IMR-90 (cell line): Measurements from ENCODE around the gene VEPH1. TPM values are rescaled to one million over a fixed set of nuclear protein-coding genes. Genes with fewer than 3 reads are reported as not detected.

Source experiments
- ATAC-seq: fragments of 200-7000 bp; cut with Tn5 transposase; 2 replicates; pipeline ENCODE4 v1.9.1; 2020; ENCODE audit warnings: low read depth, mild to moderate bottlenecking, moderate library complexity
- BruUV-seq: library from RNA; stranded (reverse); fragments of 400-500 nt; replicated peaks from 2 replicates; lab custom pipeline; 2021; lab: Mats Ljungman, UMichigan
- CTCF ChIA-PET: fragments of 300-600 bp; formaldehyde crosslinking; extraction: SDS; loops from one replicate; lab custom pipeline; 2021; ENCODE audit warnings: antibody characterized with exemption; lab: Yijun Ruan, JAX
- POLR2A ChIA-PET: fragments of 300-600 bp; sonication (Branson Sonifier 250); formaldehyde crosslinking; loops from one replicate; lab custom pipeline; 2022; ENCODE audit warnings: antibody characterized with exemption; ENCODE audit not compliant: unreplicated experiment; lab: Charles Lee
- DNase-seq: peaks from one replicate; pipeline ENCODE4 v3.0.0; 2013
- H2AFZ ChIP-seq: replicated peaks from 2 replicates; pipeline ENCODE3; 2013; ENCODE audit warnings: low read length, mild to moderate bottlenecking; ENCODE audit not compliant: poor library complexity
- H2AK5ac ChIP-seq: 2 replicates; pipeline ENCODE4 v1.6.1; 2013; ENCODE audit warnings: low read depth, low read length, inconsistent platforms
- H2AK9ac ChIP-seq: replicated peaks from 2 replicates; pipeline ENCODE3; 2013; ENCODE audit warnings: mild to moderate bottlenecking, low read depth, low read length, moderate library complexity; ENCODE audit not compliant: poor library complexity
- H2BK120ac ChIP-seq: 2 replicates; pipeline ENCODE4 v1.6.1; 2013; ENCODE audit warnings: low read depth, low read length, inconsistent platforms
- H2BK15ac ChIP-seq: 3 replicates; pipeline ENCODE4 v1.6.1; 2013; ENCODE audit warnings: low read depth, low read length, inconsistent platforms
- H2BK20ac ChIP-seq: 2 replicates; pipeline ENCODE4 v1.6.1; 2013; ENCODE audit warnings: low read depth, mild to moderate bottlenecking, inconsistent platforms, low read length, moderate library complexity
- H2BK5ac ChIP-seq: 2 replicates; pipeline ENCODE4 v1.6.1; 2013; ENCODE audit warnings: mild to moderate bottlenecking, low read depth, low read length, inconsistent platforms; ENCODE audit not compliant: poor library complexity, severe bottlenecking
- H3K14ac ChIP-seq: replicated peaks from 2 replicates; pipeline ENCODE4 v1.6.1; 2013; ENCODE audit warnings: low read depth, low read length, inconsistent platforms
- H3K18ac ChIP-seq: 2 replicates; pipeline ENCODE4 v1.6.1; 2013; ENCODE audit warnings: low read depth, low read length, control low read depth
- H3K23ac ChIP-seq: 2 replicates; pipeline ENCODE4 v1.6.1; 2013; ENCODE audit warnings: low read depth, low read length, inconsistent platforms
- H3K27ac ChIP-seq: 2 replicates; pipeline ENCODE4 v1.5.1; 2013; ENCODE audit warnings: mild to moderate bottlenecking, control low read depth, low read length; ENCODE audit not compliant: insufficient read depth
- H3K27me3 ChIP-seq: 2 replicates; pipeline ENCODE4 v1.6.1; 2013; ENCODE audit warnings: low read length; ENCODE audit not compliant: control insufficient read depth, insufficient read depth
- H3K36me3 ChIP-seq: 2 replicates; pipeline ENCODE4 v1.6.1; 2013; ENCODE audit warnings: low read length, mixed read lengths; ENCODE audit not compliant: control insufficient read depth, insufficient read depth
- H3K4ac ChIP-seq: 2 replicates; pipeline ENCODE4 v1.6.1; 2013; ENCODE audit warnings: low read depth, low read length, inconsistent platforms
- H3K4me1 ChIP-seq: 2 replicates; pipeline ENCODE4 v1.6.1; 2013; ENCODE audit warnings: low read length, mixed read lengths; ENCODE audit not compliant: control insufficient read depth, insufficient read depth
- H3K4me2 ChIP-seq: 2 replicates; pipeline ENCODE4 v1.6.1; 2013; ENCODE audit warnings: low read depth, mild to moderate bottlenecking, control low read depth, low read length, moderate library complexity
- H3K4me3 ChIP-seq: 2 replicates; pipeline ENCODE4 v1.5.1; 2013; ENCODE audit warnings: low read depth, mild to moderate bottlenecking, control low read depth, low read length, moderate library complexity; ENCODE audit not compliant: insufficient read depth
- H3K56ac ChIP-seq: 2 replicates; pipeline ENCODE4 v1.6.1; 2013; ENCODE audit warnings: low read length, inconsistent platforms; ENCODE audit not compliant: insufficient read depth; ENCODE audit errors: extremely low read depth
- H3K79me1 ChIP-seq, 2 experiments: 2 replicates each; pipeline ENCODE4 v1.6.1; 2013; ENCODE audit warnings: low read length in 2 of 2, inconsistent platforms in 1 of 2, low read depth in 1 of 2
- H3K9ac ChIP-seq: 2 replicates; pipeline ENCODE4 v1.6.1; 2013; ENCODE audit warnings: low read depth, low read length, control low read depth
- H3K9me1 ChIP-seq: 2 replicates; pipeline ENCODE4 v1.6.1; 2013; ENCODE audit warnings: low read length, inconsistent platforms; ENCODE audit not compliant: insufficient read depth
- H3K9me3 ChIP-seq: 2 replicates; pipeline ENCODE4 v1.6.1; 2013; ENCODE audit warnings: low read length; ENCODE audit not compliant: control insufficient read depth, insufficient read depth
- H4K20me1 ChIP-seq: 2 replicates; pipeline ENCODE4 v1.6.1; 2013; ENCODE audit warnings: low read length, inconsistent platforms; ENCODE audit not compliant: insufficient read depth
- H4K5ac ChIP-seq: 2 replicates; pipeline ENCODE4 v1.6.1; 2013; ENCODE audit warnings: mild to moderate bottlenecking, low read depth, low read length, control low read depth
- H4K8ac ChIP-seq, 2 experiments: 2 replicates each; pipeline ENCODE4 v1.6.1; 2013; ENCODE audit warnings: low read depth in 2 of 2, low read length in 2 of 2, control low read depth in 1 of 2, inconsistent platforms in 1 of 2
- H4K91ac ChIP-seq: 2 replicates; pipeline ENCODE4 v1.6.1; 2013; ENCODE audit warnings: low read depth, low read length, inconsistent platforms; ENCODE audit not compliant: insufficient read depth
- BHLHE40 ChIP-seq: fragments of 150-350 bp; IDR thresholded peaks from 2 replicates; pipeline ENCODE4 v1.6.1; 2016; ENCODE audit warnings: mild to moderate bottlenecking, low read depth, low read length
- CEBPB ChIP-seq: IDR thresholded peaks from 2 replicates; pipeline ENCODE4 v1.6.1; 2012; ENCODE audit warnings: low read depth, low read length, improper control_type of control experiment
- CHD1 ChIP-seq: IDR thresholded peaks from 2 replicates; pipeline ENCODE4 v1.6.1; 2012; ENCODE audit warnings: low read depth, low read length, improper control_type of control experiment
- FOS ChIP-seq: fragments of 150-350 bp; IDR thresholded peaks from 2 replicates; pipeline ENCODE4 v1.6.1; 2016; ENCODE audit warnings: low read depth, low read length
- MAFK ChIP-seq: IDR thresholded peaks from 2 replicates; pipeline ENCODE4 v1.6.1; 2012; ENCODE audit warnings: low read depth, low read length, improper control_type of control experiment
- MAZ ChIP-seq: IDR thresholded peaks from 2 replicates; pipeline ENCODE4 v1.6.1; 2012; ENCODE audit warnings: low read depth, mild to moderate bottlenecking, low read length, improper control_type of control experiment, moderate library complexity, borderline replicate concordance
- MXI1 ChIP-seq: IDR thresholded peaks from 2 replicates; pipeline ENCODE4 v1.6.1; 2012; ENCODE audit warnings: low read depth, mild to moderate bottlenecking, low read length, moderate library complexity, borderline replicate concordance
- NFE2L2 ChIP-seq: fragments of 150-350 bp; IDR thresholded peaks from 2 replicates; pipeline ENCODE4 v1.6.1; 2016; ENCODE audit warnings: low read depth, mild to moderate bottlenecking, low read length
- POLR2A ChIP-seq: IDR thresholded peaks from 2 replicates; pipeline ENCODE4 v1.6.1; 2012; ENCODE audit warnings: mild to moderate bottlenecking, low read depth, low read length
- RAD21 ChIP-seq: IDR thresholded peaks from 2 replicates; pipeline ENCODE4 v1.6.1; 2012; ENCODE audit warnings: low read length, improper control_type of control experiment
- RCOR1 ChIP-seq: IDR thresholded peaks from 2 replicates; pipeline ENCODE4 v1.6.1; 2012; ENCODE audit warnings: mild to moderate bottlenecking, low read length, improper control_type of control experiment; ENCODE audit not compliant: insufficient replicate concordance
- RFX5 ChIP-seq: IDR thresholded peaks from 2 replicates; pipeline ENCODE4 v1.8.0; 2012; ENCODE audit warnings: low read depth, mild to moderate bottlenecking, low read length, moderate library complexity
- SMC3 ChIP-seq: fragments of 150-350 bp; IDR thresholded peaks from 2 replicates; pipeline ENCODE4 v1.6.1; 2016; ENCODE audit warnings: low read depth, mild to moderate bottlenecking, antibody characterized with exemption, low read length, moderate library complexity
- WGBS, 2 experiments: methylation state at CpG; one replicate each; pipeline versions ENCODE4 v1.1.5 to v1.1.7; 2013; ENCODE audit warnings: missing lambda C conversion rate in 2 of 2; ENCODE audit not compliant: insufficient read length in 1 of 2; ENCODE audit errors: extremely low coverage in 2 of 2; 5-methylcytosine and 5-hydroxymethylcytosine counted together
- dilution Hi-C: fragments of 300-500 bp; cut with HindIII; formaldehyde crosslinking; loops from one replicate; pipeline ENCODE4 v1.14.3; 2018; ENCODE audit warnings: low sequenced_read_pairs; ENCODE audit not compliant: unreplicated experiment
- in situ Hi-C: fragments of 300-500 bp; cut with MboI; formaldehyde crosslinking; loops from 3 replicates; pipeline ENCODE4 v1.14.3; 2019; ENCODE audit warnings: low sequenced_read_pairs, inconsistent platforms, mixed read lengths
- intact Hi-C: fragments of 100-400 bp; cut with micrococcal nuclease; formaldehyde crosslinking; loops from 2 replicates; pipeline ENCODE4 v1.10.0; 2022
- polyA plus RNA-seq, 3 experiments: library from polyadenylated mRNA; depleted of rRNA; stranded (reverse); fragments of >200 nt; gene quantifications; 2 replicates each; pipeline ENCODE4 v1.2.3, GENCODE V29; 2012; ENCODE audit warnings: low replicate concordance in 1 of 3
- total RNA-seq: library from RNA; depleted of rRNA; stranded (reverse); fragments of >200 nt; gene quantifications from 2 replicates; pipeline ENCODE4 v1.2.3, GENCODE V29; 2012
- TF ChIP-seq, protein P1 (sequence below): fragments of 150-350 bp; IDR thresholded peaks from 2 replicates; pipeline ENCODE4 v1.6.1; 2017; ENCODE audit warnings: mild to moderate bottlenecking, antibody characterized with exemption, low read length, low read depth
- TF ChIP-seq, protein P2 (sequence below): conservative IDR thresholded peaks from 2 replicates; pipeline ENCODE4 v1.5.1; 2012; ENCODE audit warnings: mild to moderate bottlenecking, low read depth, low read length, improper control_type of control experiment
- TF ChIP-seq, protein P3 (sequence below): fragments of 150-350 bp; IDR thresholded peaks from 2 replicates; pipeline ENCODE4 v1.6.1; 2016; ENCODE audit warnings: low read depth, mild to moderate bottlenecking, low read length, moderate library complexity, borderline replicate concordance

Gene VEPH1
- total and polyA plus RNA-seq, 2 of the 4 experiments (the other 2 are of a cell fraction), result 30.5 to 130 TPM

DNA sequence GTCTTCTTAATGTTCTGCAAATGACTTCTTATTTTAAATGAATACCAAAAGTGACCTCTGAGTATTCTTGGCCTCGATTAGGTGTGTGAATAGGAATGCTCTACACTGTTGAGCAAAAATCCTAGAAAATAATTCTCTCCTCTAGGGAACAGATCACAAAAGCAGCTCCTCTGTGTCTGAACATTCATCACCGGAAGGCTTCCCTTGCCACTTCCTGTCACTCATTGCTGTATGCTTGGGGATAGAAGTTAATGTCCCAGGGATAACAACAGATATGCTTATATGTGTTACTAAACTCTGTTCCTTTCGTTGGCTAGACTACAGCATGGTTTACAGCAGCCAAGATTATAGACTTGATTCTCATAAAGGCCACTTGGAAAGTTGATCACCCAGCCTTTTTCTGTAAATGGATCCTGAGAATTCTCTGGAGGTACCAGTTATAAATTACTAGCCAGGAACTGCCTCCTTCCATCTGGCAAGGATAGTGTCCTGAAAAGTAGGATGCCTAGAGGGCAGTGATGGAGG, 82.5 kb downstream of the VEPH1 start:
- Histone ChIP-seq H2BK5ac (no peak overlapping the region), H2AFZ (no peak overlapping the region), H3K4me2 (no peak overlapping the region), H3K18ac (no peak overlapping the region), H2AK5ac (no peak overlapping the region), H3K23ac (no peak overlapping the region), H2BK15ac (peak overlapping the region; percentile 21; the same call in 1 of the 3 replicates), H4K8ac (no peak overlapping the region), H3K79me1 (peaks cover 0 to 12% of the 10 kb centered on the region in 2 experiments; a peak in 2 of 4 replicates), H4K91ac (no peak overlapping the region), H3K4me3 (no peak overlapping the region), H3K27me3 (no peaks in the 10 kb centered on the region), H3K9ac (no peak overlapping the region), H3K56ac (no peak overlapping the region), H2BK120ac (no peak overlapping the region), H3K4me1 (peaks cover 2% of the 10 kb centered on the region; the same call in 1 of the 2 replicates), H4K20me1 (no peaks in the 10 kb centered on the region), H3K36me3 (no peaks in the 10 kb centered on the region), H2BK20ac (no peak overlapping the region), H3K14ac (0 out of 2 replicates have a peak overlapping the region, but pooled peaks have one; percentile 10), H3K4ac (no peak overlapping the region; the same call in 1 of the 2 replicates), H2AK9ac (no peak overlapping the region), H4K5ac (no peak overlapping the region), H3K9me1 (peaks cover 11% of the 10 kb centered on the region), H3K9me3 (no peaks in the 10 kb centered on the region), H3K27ac (no peak overlapping the region)
- no peak for TF ChIP-seq SMC3
- TF ChIP-seq MXI1, result no peak
- TF ChIP-seq, protein P1, sequence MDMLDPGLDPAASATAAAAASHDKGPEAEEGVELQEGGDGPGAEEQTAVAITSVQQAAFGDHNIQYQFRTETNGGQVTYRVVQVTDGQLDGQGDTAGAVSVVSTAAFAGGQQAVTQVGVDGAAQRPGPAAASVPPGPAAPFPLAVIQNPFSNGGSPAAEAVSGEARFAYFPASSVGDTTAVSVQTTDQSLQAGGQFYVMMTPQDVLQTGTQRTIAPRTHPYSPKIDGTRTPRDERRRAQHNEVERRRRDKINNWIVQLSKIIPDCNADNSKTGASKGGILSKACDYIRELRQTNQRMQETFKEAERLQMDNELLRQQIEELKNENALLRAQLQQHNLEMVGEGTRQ, result no peak
- TF ChIP-seq RAD21, result no peak
- no peak for TF ChIP-seq RFX5
- TF ChIP-seq, protein P2, sequence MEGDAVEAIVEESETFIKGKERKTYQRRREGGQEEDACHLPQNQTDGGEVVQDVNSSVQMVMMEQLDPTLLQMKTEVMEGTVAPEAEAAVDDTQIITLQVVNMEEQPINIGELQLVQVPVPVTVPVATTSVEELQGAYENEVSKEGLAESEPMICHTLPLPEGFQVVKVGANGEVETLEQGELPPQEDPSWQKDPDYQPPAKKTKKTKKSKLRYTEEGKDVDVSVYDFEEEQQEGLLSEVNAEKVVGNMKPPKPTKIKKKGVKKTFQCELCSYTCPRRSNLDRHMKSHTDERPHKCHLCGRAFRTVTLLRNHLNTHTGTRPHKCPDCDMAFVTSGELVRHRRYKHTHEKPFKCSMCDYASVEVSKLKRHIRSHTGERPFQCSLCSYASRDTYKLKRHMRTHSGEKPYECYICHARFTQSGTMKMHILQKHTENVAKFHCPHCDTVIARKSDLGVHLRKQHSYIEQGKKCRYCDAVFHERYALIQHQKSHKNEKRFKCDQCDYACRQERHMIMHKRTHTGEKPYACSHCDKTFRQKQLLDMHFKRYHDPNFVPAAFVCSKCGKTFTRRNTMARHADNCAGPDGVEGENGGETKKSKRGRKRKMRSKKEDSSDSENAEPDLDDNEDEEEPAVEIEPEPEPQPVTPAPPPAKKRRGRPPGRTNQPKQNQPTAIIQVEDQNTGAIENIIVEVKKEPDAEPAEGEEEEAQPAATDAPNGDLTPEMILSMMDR, result no peak
- TF ChIP-seq CEBPB, result no peak
- TF ChIP-seq RCOR1, result no peak
- no peak for TF ChIP-seq MAFK
- no peak for TF ChIP-seq FOS
- TF ChIP-seq, protein P3, sequence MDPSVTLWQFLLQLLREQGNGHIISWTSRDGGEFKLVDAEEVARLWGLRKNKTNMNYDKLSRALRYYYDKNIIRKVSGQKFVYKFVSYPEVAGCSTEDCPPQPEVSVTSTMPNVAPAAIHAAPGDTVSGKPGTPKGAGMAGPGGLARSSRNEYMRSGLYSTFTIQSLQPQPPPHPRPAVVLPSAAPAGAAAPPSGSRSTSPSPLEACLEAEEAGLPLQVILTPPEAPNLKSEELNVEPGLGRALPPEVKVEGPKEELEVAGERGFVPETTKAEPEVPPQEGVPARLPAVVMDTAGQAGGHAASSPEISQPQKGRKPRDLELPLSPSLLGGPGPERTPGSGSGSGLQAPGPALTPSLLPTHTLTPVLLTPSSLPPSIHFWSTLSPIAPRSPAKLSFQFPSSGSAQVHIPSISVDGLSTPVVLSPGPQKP, result no peak
- TF ChIP-seq CHD1, result no peak
- no peak for TF ChIP-seq MAZ
- no peak for TF ChIP-seq NFE2L2
- no peak for TF ChIP-seq POLR2A
- TF ChIP-seq BHLHE40, result no peak
- intact Hi-C loops, result no loop called here
- no peak for ATAC-seq
- in situ Hi-C loops, result no loop called here
- WGBS, 2 experiments, result no CpG with 5 or more reads among the region's 3 CpGs
- POLR2A ChIA-PET, result no interaction called here
- CTCF ChIA-PET, result no interaction called here
- DNase-seq, result no peak
- dilution Hi-C loops, result no loop called here
- BruUV-seq, result no TSS peak
